Loucy (cell line): ENCODE data around the gene NHS.

ENCODE experiments used
- H2AFZ ChIP-seq: fragments of 200-600 bp; sonication (generic); 2 replicates; pipeline ENCODE4 v1.6.0; 2016; ENCODE audit warnings: antibody characterized with exemption, mild to moderate bottlenecking, low read length, moderate library complexity
- H3F3A ChIP-seq: fragments of 200-600 bp; 2 replicates; pipeline ENCODE4 v1.6.0; 2016; ENCODE audit warnings: antibody characterized with exemption, low read depth, mild to moderate bottlenecking
- H3K27me3 ChIP-seq: fragments of 200-600 bp; sonication (generic); 2 replicates; pipeline ENCODE4 v1.6.1; 2014; ENCODE audit warnings: low read length, mild to moderate bottlenecking; ENCODE audit not compliant: insufficient read depth, poor library complexity, severe bottlenecking
- H3K36me3 ChIP-seq: fragments of 200-600 bp; sonication (generic); 2 replicates; pipeline ENCODE4 v1.6.1; 2016; ENCODE audit warnings: low read length; ENCODE audit not compliant: insufficient read depth
- H3K4me1 ChIP-seq: fragments of 200-600 bp; sonication (generic); 2 replicates; pipeline ENCODE4 v1.5.1; 2014; ENCODE audit warnings: low read length, mild to moderate bottlenecking; ENCODE audit not compliant: insufficient read depth, poor library complexity, severe bottlenecking
- H3K4me2 ChIP-seq: fragments of 200-600 bp; sonication (generic); 2 replicates; pipeline ENCODE4 v1.6.0; 2014; ENCODE audit warnings: antibody characterized with exemption, low read length, low read depth, mild to moderate bottlenecking; ENCODE audit not compliant: poor library complexity, severe bottlenecking
- H3K4me3 ChIP-seq: fragments of 200-600 bp; sonication (generic); 2 replicates; pipeline ENCODE4 v1.5.1; 2014; ENCODE audit warnings: low read length, mild to moderate bottlenecking, mixed read lengths; ENCODE audit not compliant: poor library complexity, severe bottlenecking
- H3K79me2 ChIP-seq: fragments of 200-600 bp; sonication (generic); 2 replicates; pipeline ENCODE4 v1.6.1; 2014; ENCODE audit warnings: low read length; ENCODE audit not compliant: insufficient read depth
- H3K9ac ChIP-seq: fragments of 200-600 bp; sonication (generic); 2 replicates; pipeline ENCODE4 v1.6.0; 2014; ENCODE audit warnings: mild to moderate bottlenecking, low read depth, low read length, moderate library complexity; ENCODE audit not compliant: poor library complexity, severe bottlenecking
- H3K9me2 ChIP-seq: fragments of 200-600 bp; sonication (generic); replicated peaks from 2 replicates; pipeline ENCODE4 v1.6.1; 2016; ENCODE audit warnings: low read depth, low read length, mixed read lengths
- H3K9me3 ChIP-seq: fragments of 200-600 bp; sonication (generic); 2 replicates; pipeline ENCODE4 v1.6.1; 2014; ENCODE audit warnings: mild to moderate bottlenecking, antibody characterized with exemption, low read length, low read depth; ENCODE audit not compliant: insufficient read depth
- H4K20me1 ChIP-seq: fragments of 200-600 bp; sonication (generic); 2 replicates; pipeline ENCODE4 v1.6.0; 2014; ENCODE audit warnings: antibody characterized with exemption, low read length, mild to moderate bottlenecking; ENCODE audit not compliant: insufficient read depth, poor library complexity, severe bottlenecking
- EZH2phosphoT487 ChIP-seq: fragments of 200-600 bp; IDR thresholded peaks from 2 replicates; pipeline ENCODE4 v1.6.1; 2018; ENCODE audit warnings: antibody characterized with exemption, mild to moderate bottlenecking, moderate library complexity, borderline replicate concordance
- TF ChIP-seq, protein P1 (sequence below): fragments of 200-600 bp; sonication (generic); conservative IDR thresholded peaks from 2 replicates; pipeline ENCODE4 v1.5.1; 2014; ENCODE audit warnings: mild to moderate bottlenecking, antibody characterized with exemption, low read length

Gene NHS

DNA sequence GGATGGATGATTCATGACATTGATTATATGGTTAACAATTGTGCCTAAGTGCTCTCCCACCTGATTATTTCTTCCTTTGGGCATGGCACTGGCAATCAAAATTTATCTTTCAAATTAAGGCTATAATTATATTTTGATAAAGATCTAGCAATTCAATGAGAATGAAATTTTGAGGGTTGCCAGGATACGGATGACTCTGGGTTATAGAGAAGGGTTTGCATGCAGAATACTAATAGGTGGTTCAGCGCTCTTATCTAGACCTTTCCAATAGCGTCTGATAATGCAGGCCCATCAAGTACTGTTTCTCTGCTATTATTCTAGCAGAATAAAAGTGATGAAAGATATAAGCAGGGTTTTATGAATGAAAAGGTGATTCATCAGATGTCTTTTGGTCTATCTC, 287.4 kb downstream of the NHS start:
- Histone ChIP-seq H3K9me3 (no peaks in the 10 kb centered on the region), H3K9me2 (no peaks in the 10 kb centered on the region), H3K4me1 (no peaks in the 10 kb centered on the region), H3K79me2 (no peaks in the 10 kb centered on the region), H2AFZ (no peak overlapping the region), H3K9ac (no peak overlapping the region), H4K20me1 (no peaks in the 10 kb centered on the region), H3K36me3 (no peaks in the 10 kb centered on the region), H3K4me3 (no peak overlapping the region), H3K27me3 (no peaks in the 10 kb centered on the region), H3K4me2 (no peak overlapping the region), H3F3A (no peaks in the 10 kb centered on the region)
- TF ChIP-seq EZH2phosphoT487 = no peak
- TF ChIP-seq, protein P1, sequence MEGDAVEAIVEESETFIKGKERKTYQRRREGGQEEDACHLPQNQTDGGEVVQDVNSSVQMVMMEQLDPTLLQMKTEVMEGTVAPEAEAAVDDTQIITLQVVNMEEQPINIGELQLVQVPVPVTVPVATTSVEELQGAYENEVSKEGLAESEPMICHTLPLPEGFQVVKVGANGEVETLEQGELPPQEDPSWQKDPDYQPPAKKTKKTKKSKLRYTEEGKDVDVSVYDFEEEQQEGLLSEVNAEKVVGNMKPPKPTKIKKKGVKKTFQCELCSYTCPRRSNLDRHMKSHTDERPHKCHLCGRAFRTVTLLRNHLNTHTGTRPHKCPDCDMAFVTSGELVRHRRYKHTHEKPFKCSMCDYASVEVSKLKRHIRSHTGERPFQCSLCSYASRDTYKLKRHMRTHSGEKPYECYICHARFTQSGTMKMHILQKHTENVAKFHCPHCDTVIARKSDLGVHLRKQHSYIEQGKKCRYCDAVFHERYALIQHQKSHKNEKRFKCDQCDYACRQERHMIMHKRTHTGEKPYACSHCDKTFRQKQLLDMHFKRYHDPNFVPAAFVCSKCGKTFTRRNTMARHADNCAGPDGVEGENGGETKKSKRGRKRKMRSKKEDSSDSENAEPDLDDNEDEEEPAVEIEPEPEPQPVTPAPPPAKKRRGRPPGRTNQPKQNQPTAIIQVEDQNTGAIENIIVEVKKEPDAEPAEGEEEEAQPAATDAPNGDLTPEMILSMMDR = no peak

DNA sequence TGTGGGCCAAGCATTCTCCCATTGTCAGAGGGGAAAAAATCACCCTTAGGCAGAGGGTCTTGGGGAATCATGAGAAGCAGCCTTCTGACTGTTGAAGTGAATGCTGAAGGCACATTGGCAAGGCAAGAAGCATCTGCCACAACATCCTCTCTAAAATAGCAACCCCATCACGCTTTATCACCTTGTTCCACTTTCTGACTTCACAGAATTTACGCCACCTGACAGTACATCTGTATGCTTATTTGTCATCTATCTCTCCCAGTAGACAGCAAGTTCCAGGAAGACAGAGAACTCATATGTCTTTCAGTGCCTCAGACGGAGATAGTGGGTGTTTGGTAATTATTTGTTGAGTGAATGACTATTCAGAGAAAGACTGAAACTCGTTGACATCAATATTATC, 293.9 kb downstream of the NHS start:
- Histone ChIP-seq H4K20me1 (no peaks in the 10 kb centered on the region), H3K36me3 (no peaks in the 10 kb centered on the region), H3K79me2 (no peaks in the 10 kb centered on the region), H3F3A (no peaks in the 10 kb centered on the region), H3K4me1 (no peaks in the 10 kb centered on the region), H3K9me3 (no peaks in the 10 kb centered on the region), H3K9me2 (no peaks in the 10 kb centered on the region), H3K9ac (no peak overlapping the region), H3K4me3 (no peak overlapping the region), H3K27me3 (no peaks in the 10 kb centered on the region), H2AFZ (no peak overlapping the region), H3K4me2 (no peak overlapping the region)
- TF ChIP-seq, protein P1 = no peak
- no peak for TF ChIP-seq EZH2phosphoT487

DNA sequence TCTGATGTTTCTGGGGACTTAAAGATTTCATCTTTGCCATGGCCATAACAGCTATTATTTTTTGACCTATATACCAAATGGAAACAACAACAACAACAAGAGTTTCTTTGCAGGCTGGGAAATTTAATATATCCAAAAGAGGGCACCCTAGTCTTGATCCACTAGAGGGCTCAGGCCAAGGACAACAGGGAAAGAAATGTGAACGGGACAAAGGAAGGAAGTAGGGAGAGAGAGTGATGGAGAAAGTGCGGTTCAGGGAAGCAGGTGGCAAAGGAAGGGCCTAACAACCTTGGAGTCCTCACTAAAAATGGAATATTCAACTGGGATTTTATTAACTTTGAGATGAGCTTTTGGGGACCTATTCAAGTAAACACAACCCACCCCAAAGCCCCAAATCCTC, 294.5 kb downstream of the NHS start:
- H3K27me3 ChIP-seq = no peaks in the 10 kb centered on the region

More for the DNA sequence above, 294.5 kb downstream of the NHS start:
- Histone ChIP-seq H3K9me3 (no peaks in the 10 kb centered on the region), H3K9ac (no peak overlapping the region), H3F3A (no peaks in the 10 kb centered on the region), H3K79me2 (no peaks in the 10 kb centered on the region), H3K36me3 (no peaks in the 10 kb centered on the region), H3K4me1 (no peaks in the 10 kb centered on the region), H3K9me2 (no peaks in the 10 kb centered on the region), H2AFZ (no peak overlapping the region), H4K20me1 (no peaks in the 10 kb centered on the region), H3K4me3 (no peak overlapping the region), H3K4me2 (no peak overlapping the region)
- TF ChIP-seq, protein P1 = no peak
- TF ChIP-seq EZH2phosphoT487 = no peak
